ACC112 (cell line): ENCODE results near the gene ZNF74.

Experiments
- H2AFZ ChIP-seq: fragments of 200-600 bp; sonication (generic); one replicate; pipeline ENCODE4 v1.6.0; 2017; ENCODE audit warnings: antibody characterized with exemption, low read length; ENCODE audit not compliant: unreplicated experiment
- H3K27ac ChIP-seq: fragments of 200-600 bp; sonication (generic); 2 replicates; pipeline ENCODE4 v1.5.1; 2014; ENCODE audit warnings: low read depth, mild to moderate bottlenecking, antibody characterized with exemption, low read length, moderate library complexity
- H3K27me3 ChIP-seq: fragments of 200-600 bp; sonication (generic); 2 replicates; pipeline ENCODE4 v1.6.1; 2014; ENCODE audit warnings: mild to moderate bottlenecking, antibody characterized with exemption, low read length, moderate library complexity, mixed read lengths; ENCODE audit not compliant: insufficient read depth
- H3K36me3 ChIP-seq: fragments of 200-600 bp; sonication (generic); 2 replicates; pipeline ENCODE4 v1.6.1; 2016; ENCODE audit warnings: mild to moderate bottlenecking, antibody characterized with exemption, low read length, moderate library complexity, mixed read lengths; ENCODE audit not compliant: insufficient read depth
- H3K4me1 ChIP-seq: fragments of 200-600 bp; sonication (generic); one replicate; pipeline ENCODE4 v1.6.1; 2016; ENCODE audit warnings: low read length, mixed read lengths; ENCODE audit not compliant: insufficient read depth, unreplicated experiment, control insufficient read depth
- H3K4me3 ChIP-seq: fragments of 200-600 bp; sonication (generic); 2 replicates; pipeline ENCODE4 v1.5.1; 2014; ENCODE audit warnings: mild to moderate bottlenecking, low read depth, low read length
- H3K79me2 ChIP-seq: fragments of 200-600 bp; sonication (generic); one replicate; pipeline ENCODE4 v1.6.0; 2016; ENCODE audit warnings: low read length; ENCODE audit not compliant: control insufficient read depth, unreplicated experiment, insufficient read depth

ZNF74 gene

DNA sequence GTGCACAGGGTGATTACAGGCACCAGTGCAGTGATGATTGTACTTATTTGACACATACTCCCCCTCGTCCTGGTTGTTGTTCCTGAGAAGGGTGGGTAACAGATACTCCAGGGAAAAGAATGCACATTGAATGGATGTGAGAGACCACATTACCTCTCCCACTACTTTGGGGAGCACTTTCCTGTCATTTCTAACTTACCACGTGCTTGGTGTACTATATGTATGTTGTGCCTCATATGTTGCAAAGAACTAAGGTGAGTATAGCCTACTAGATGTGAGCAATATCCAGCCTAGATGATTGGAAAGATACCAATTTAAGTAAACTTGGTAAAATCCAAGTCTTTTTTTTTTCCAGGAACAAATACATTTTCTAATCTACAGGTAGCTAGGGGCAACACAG is 58.0 kb downstream of the ZNF74 start:
- Histone ChIP-seq H3K79me2 (no peaks in the 10 kb centered on the region), H3K36me3 (no peaks in the 10 kb centered on the region), H3K27me3 (no peaks in the 10 kb centered on the region)

DNA sequence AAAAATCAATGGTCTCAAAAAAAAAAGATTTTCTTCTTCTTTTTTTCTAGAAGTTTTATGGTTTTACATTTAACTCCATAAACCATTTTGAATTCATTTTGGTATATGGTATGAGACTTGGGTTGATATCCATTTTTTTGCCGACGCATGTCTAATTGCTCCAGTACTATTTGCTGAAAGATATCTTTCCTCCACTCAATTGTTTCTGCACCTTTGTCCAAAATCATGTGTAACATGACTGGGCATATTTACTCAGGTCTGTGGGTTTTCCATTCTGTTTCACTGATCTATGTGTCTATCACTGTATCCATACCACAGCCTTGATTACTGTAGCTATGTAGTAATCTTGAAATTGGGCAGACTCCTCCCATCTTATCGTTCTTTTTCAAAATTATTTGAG is 59.3 kb downstream of the ZNF74 start:
- Histone ChIP-seq H3K4me1 (peaks cover 4% of the 10 kb centered on the region), H2AFZ (no peak overlapping the region), H3K27ac (no peak overlapping the region), H3K27me3 (no peaks in the 10 kb centered on the region), H3K4me3 (no peak overlapping the region), H3K36me3 (no peaks in the 10 kb centered on the region), H3K79me2 (no peaks in the 10 kb centered on the region)

More for the DNA sequence above, 58.0 kb downstream of the ZNF74 start:
- Histone ChIP-seq H2AFZ (no peak overlapping the region), H3K4me3 (no peak overlapping the region), H3K27ac (no peak overlapping the region), H3K4me1 (peaks cover 4% of the 10 kb centered on the region)

DNA sequence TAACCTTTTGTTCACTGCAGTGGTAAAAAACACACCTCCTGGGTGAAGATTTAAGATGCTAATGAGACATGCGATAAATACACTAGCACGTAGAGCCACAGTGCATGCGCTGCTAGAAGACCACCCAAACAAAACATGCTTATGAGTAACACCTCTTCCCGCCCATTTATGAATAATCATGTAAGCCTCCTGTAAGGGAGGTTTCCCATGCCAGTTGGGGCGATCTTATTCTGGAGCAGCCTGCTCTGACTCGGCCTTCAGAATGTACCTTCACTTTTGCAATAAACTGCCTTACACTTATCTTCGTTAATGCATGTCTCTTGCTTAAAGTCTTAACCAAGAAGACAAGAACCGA is 61.7 kb downstream of the ZNF74 start:
- Histone ChIP-seq H3K27me3 (no peaks in the 10 kb centered on the region), H3K79me2 (no peaks in the 10 kb centered on the region), H3K4me1 (peaks cover 4% of the 10 kb centered on the region), H2AFZ (no peak overlapping the region), H3K27ac (no peak overlapping the region), H3K36me3 (no peaks in the 10 kb centered on the region), H3K4me3 (no peak overlapping the region)

DNA sequence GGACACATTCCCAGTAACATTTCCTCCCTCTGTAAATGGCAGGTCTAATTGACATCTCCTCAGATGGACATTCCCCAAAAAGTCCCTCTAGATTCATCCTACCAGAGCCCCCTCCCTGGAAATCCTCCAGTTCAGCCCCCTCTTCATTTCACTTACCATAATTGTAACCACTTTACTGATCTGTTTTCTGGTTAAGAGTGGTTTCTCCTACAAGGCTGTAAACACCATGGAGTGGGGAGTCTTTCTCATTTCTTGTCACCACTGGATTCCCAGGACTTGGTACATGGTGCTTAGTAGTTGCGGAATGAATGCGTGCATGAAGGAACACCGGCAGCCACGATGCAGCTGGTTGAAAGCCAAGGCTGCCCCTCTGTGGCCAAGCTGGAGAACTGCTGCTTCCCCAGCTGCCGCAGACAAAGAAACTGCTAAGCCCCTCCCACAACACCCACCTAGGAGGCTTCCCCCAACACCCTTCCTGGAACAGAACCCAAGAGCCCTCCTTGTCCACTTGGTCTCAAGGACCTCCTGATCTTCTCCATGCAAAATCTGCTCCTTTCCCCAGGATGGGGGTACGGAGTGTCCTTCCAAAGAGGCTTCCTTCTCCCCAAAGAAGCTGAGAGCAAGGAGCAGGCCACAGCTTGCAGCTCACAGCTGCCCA is 62.2 kb downstream of the ZNF74 start:
- Histone ChIP-seq H3K4me3 (no peak overlapping the region), H3K36me3 (no peaks in the 10 kb centered on the region), H3K4me1 (peaks cover 4% of the 10 kb centered on the region), H3K27ac (no peak overlapping the region), H3K27me3 (no peaks in the 10 kb centered on the region), H2AFZ (no peak overlapping the region), H3K79me2 (no peaks in the 10 kb centered on the region)

DNA sequence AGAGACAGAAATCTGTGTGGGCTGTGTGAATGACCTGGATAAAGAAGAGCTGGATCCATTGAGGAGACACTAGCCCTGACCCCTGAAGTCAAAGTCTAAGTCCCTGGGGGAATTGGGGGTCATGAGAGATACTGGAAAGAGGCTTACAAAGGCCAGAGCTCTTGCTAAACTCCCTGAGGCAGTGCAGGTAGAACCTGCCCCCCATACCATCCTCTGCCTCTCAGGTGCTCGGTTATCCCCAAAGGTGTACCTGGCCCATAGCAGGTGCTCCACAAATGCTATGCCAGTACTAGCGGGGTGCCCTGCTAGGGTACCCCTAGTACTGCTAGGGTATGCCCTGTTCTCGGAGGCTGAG is 62.7 kb downstream of the ZNF74 start:
- H2AFZ ChIP-seq: no peak overlapping the region
- no peaks in the 10 kb centered on the region for H3K79me2 ChIP-seq
- no peak overlapping the region for H3K27ac ChIP-seq
- no peaks in the 10 kb centered on the region for H3K27me3 ChIP-seq
- H3K36me3 ChIP-seq: no peaks in the 10 kb centered on the region
- peaks cover 4% of the 10 kb centered on the region for H3K4me1 ChIP-seq
- no peak overlapping the region for H3K4me3 ChIP-seq

DNA sequence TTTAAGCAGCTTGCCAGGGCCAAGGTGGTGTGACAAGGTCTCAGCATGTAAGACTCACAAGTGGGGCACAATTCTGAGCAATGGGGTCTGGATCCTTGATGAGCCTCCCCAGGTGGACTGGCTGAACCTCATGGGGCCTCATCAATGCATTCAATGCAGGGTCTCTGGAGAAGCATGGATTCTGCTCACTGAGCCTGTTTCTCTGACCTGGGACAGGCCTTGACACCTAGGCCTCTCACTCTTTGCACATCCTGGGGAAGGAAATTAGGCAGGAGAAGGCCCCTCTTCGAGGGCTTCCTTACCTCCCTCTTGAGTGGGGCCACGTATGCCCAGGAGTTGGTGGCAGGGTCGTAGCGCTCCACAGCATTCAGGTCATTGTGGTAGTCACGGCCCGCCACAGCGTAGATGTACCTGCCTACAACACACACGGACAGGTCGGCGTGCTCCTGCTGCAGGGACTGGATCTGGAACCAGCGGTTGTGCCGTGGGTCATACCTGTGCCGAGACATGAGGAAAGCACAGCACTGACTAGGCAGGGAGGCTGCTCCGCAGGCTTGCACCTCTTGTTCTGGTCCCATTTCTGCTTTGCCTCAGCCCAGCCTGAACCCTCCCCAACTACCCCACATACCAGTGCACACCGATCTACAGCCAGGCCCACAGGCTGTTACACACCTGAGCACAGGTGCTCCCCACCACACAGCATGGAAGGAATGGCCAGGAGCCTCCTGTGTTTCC is 63.7 kb downstream of the ZNF74 start:
- Histone ChIP-seq H3K79me2 (no peaks in the 10 kb centered on the region), H3K4me1 (peaks cover 4% of the 10 kb centered on the region), H2AFZ (no peak overlapping the region), H3K27me3 (no peaks in the 10 kb centered on the region), H3K4me3 (no peak overlapping the region), H3K36me3 (no peaks in the 10 kb centered on the region), H3K27ac (no peak overlapping the region)
